Lower lobe of right lung (tissue), 2 donors: ENCODE data around the gene PLA2G1B. TPM values are rescaled to one million over a fixed set of nuclear protein-coding genes. Genes with fewer than 3 reads are reported as not detected.

Source experiments
- ATAC-seq, 2 donors: fragments of 200-7000 bp; cut with Tn5 transposase; one replicate each; pipeline ENCODE4 v1.9.1; 2020 to 2022; ENCODE audit warnings: mild to moderate bottlenecking in 2 of 2, moderate library complexity in 2 of 2
- DNase-seq: peaks from one replicate; pipeline ENCODE4 v3.0.0-alpha.2; 2020
- H3K27ac ChIP-seq: fragments of 200-600 bp; one replicate; pipeline ENCODE4 v1.8.0; 2022
- H3K27me3 ChIP-seq: fragments of 200-600 bp; one replicate; pipeline ENCODE4 v1.8.0; 2022; ENCODE audit warnings: low read depth
- H3K36me3 ChIP-seq: fragments of 200-600 bp; one replicate; pipeline ENCODE4 v1.8.0; 2022; ENCODE audit warnings: mild to moderate bottlenecking
- H3K4me1 ChIP-seq: fragments of 200-600 bp; one replicate; pipeline ENCODE4 v1.8.0; 2022
- H3K4me3 ChIP-seq: fragments of 200-600 bp; one replicate; pipeline ENCODE4 v1.8.0; 2022; ENCODE audit warnings: mild to moderate bottlenecking
- H3K9me3 ChIP-seq: fragments of 200-600 bp; one replicate; pipeline ENCODE4 v1.8.0; 2022
- CTCF ChIP-seq: fragments of 200-600 bp; IDR thresholded peaks from one replicate; pipeline ENCODE4 v1.8.0; 2022; ENCODE audit warnings: antibody characterized with exemption, mild to moderate bottlenecking
- intact Hi-C: fragments of 100-400 bp; cut with DNase I; formaldehyde crosslinking; loops from one replicate; pipeline ENCODE4 v1.11.0; 2022
- total RNA-seq: library from RNA; stranded (reverse); fragmentation: NEBNext Ultra II Directional; extraction: Animal tissue kit (Norgen Biotek cat#: 25700); gene quantifications from one replicate; pipeline ENCODE4 v1.2.1, GENCODE V29; 2021
- donor health status: DM: no; HTN: yes; CAD: no; lungs with severe emphysema.

The PLA2G1B gene
- total RNA-seq, 1 donor from 2014 or later = 42.2 TPM

- Histone ChIP-seq H3K36me3 (no peaks in the 10 kb centered on the region), H3K27ac (no peak overlapping the region), H3K4me3 (no peak overlapping the region), H3K27me3 (peaks cover 26% of the 10 kb centered on the region), H3K4me1 (peaks cover 5% of the 10 kb centered on the region), H3K9me3 (no peaks in the 10 kb centered on the region)
- ATAC-seq (no peak), DNase-seq (no peak)
- intact Hi-C loops = no loop called here
- no peak for TF ChIP-seq CTCF
These were observed 29.5 kb upstream of the PLA2G1B start for GRCh38 chr12:120357104-120357503.

- DNase-seq (peak; percentile 74), ATAC-seq (peak; percentile 88 to 94)
- Histone ChIP-seq H3K27me3 (peaks cover 22% of the 10 kb centered on the region), H3K27ac (no peak overlapping the region), H3K4me1 (peaks cover 5% of the 10 kb centered on the region), H3K36me3 (no peaks in the 10 kb centered on the region), H3K4me3 (no peak overlapping the region), H3K9me3 (no peaks in the 10 kb centered on the region)
- intact Hi-C loops = no loop called here
- peak; percentile 83 for TF ChIP-seq CTCF
These were observed 29.0 kb upstream of the PLA2G1B start for GRCh38 chr12:120356567-120357030.

- no peak for DNase-seq
- ATAC-seq = no peak
- Histone ChIP-seq H3K27ac (no peak overlapping the region), H3K36me3 (no peaks in the 10 kb centered on the region), H3K4me1 (peaks cover 5% of the 10 kb centered on the region), H3K4me3 (no peak overlapping the region), H3K9me3 (no peaks in the 10 kb centered on the region), H3K27me3 (no peaks in the 10 kb centered on the region)
- intact Hi-C loops = no loop called here
- no peak for TF ChIP-seq CTCF
These were observed 26.2 kb upstream of the PLA2G1B start for GRCh38 chr12:120353556-120354317.

- TF ChIP-seq CTCF = no peak
- H3K27me3 ChIP-seq = no peaks in the 10 kb centered on the region
- no peak overlapping the region for H3K4me3 ChIP-seq
- H3K4me1 ChIP-seq = peaks cover 5% of the 10 kb centered on the region
- H3K9me3 ChIP-seq = no peaks in the 10 kb centered on the region
- intact Hi-C loops = no loop called here
- H3K27ac ChIP-seq = no peak overlapping the region
- DNase-seq (no peak), ATAC-seq (no peak)
- no peaks in the 10 kb centered on the region for H3K36me3 ChIP-seq
These were observed 25.6 kb upstream of the PLA2G1B start for GRCh38 chr12:120353136-120353535.

GRCh38 chr12:120352117-120352516, 24.5 kb upstream of the PLA2G1B start:
- no peak overlapping the region for H3K4me3 ChIP-seq
- H3K9me3 ChIP-seq = no peaks in the 10 kb centered on the region
- no peaks in the 10 kb centered on the region for H3K36me3 ChIP-seq
- ATAC-seq (no peak), DNase-seq (no peak)
- H3K27ac ChIP-seq = no peak overlapping the region
- no peak for TF ChIP-seq CTCF
- H3K27me3 ChIP-seq = no peaks in the 10 kb centered on the region
- intact Hi-C loops = no loop called here
- peaks cover 5% of the 10 kb centered on the region for H3K4me1 ChIP-seq
